D721Med (cell line): Measurements from ENCODE around the gene INO80B.
A peak's percentile ranks its signal among the peaks of the same experiment; 100 is the strongest.
"Not testable (repeated sequence)": the region's sequence is repeated elsewhere in the genome, so short reads cannot be mapped to it uniquely, and the experiment has no call there.

Source experiments
- DNase-seq: peaks from one replicate; pipeline ENCODE4 v3.0.0; 2011; ENCODE audit warnings: low spot score; ENCODE audit not compliant: insufficient read length
- FAIRE-seq: peaks from 2 replicates; lab custom pipeline; 2011; peaks lifted over from hg19 to GRCh38; lab: Jason Lieb, UNC
- TF ChIP-seq, protein P1 (sequence below): IDR thresholded peaks from 2 replicates; pipeline ENCODE4 v1.5.1; 2012; ENCODE audit warnings: mild to moderate bottlenecking, control low read depth; ENCODE audit not compliant: insufficient read depth; ENCODE audit errors: missing control alignments

Gene INO80B

DNA sequence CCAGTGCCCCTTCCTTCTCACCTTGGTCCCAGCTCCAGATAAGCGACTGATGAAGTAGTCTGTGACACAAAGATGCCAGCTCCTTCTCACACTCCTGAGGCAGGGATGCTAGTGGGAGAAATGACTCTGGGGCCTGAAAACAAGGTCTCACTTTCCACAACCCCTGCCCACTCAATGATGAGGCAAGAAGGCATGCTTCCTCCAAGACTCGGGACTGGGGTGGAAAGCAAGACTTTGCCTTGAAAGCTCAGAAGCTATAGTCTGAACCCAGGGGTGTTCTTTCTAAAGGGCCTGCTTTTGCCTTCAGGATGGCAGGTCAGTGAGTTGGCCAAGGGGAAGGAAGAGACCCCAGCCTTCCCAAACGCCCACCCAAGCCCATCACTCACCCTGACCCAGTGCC, 26.5 kb downstream of the INO80B start:
- TF ChIP-seq, protein P1, sequence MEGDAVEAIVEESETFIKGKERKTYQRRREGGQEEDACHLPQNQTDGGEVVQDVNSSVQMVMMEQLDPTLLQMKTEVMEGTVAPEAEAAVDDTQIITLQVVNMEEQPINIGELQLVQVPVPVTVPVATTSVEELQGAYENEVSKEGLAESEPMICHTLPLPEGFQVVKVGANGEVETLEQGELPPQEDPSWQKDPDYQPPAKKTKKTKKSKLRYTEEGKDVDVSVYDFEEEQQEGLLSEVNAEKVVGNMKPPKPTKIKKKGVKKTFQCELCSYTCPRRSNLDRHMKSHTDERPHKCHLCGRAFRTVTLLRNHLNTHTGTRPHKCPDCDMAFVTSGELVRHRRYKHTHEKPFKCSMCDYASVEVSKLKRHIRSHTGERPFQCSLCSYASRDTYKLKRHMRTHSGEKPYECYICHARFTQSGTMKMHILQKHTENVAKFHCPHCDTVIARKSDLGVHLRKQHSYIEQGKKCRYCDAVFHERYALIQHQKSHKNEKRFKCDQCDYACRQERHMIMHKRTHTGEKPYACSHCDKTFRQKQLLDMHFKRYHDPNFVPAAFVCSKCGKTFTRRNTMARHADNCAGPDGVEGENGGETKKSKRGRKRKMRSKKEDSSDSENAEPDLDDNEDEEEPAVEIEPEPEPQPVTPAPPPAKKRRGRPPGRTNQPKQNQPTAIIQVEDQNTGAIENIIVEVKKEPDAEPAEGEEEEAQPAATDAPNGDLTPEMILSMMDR: no peak
- DNase-seq: no peak
- FAIRE-seq: no peak

DNA sequence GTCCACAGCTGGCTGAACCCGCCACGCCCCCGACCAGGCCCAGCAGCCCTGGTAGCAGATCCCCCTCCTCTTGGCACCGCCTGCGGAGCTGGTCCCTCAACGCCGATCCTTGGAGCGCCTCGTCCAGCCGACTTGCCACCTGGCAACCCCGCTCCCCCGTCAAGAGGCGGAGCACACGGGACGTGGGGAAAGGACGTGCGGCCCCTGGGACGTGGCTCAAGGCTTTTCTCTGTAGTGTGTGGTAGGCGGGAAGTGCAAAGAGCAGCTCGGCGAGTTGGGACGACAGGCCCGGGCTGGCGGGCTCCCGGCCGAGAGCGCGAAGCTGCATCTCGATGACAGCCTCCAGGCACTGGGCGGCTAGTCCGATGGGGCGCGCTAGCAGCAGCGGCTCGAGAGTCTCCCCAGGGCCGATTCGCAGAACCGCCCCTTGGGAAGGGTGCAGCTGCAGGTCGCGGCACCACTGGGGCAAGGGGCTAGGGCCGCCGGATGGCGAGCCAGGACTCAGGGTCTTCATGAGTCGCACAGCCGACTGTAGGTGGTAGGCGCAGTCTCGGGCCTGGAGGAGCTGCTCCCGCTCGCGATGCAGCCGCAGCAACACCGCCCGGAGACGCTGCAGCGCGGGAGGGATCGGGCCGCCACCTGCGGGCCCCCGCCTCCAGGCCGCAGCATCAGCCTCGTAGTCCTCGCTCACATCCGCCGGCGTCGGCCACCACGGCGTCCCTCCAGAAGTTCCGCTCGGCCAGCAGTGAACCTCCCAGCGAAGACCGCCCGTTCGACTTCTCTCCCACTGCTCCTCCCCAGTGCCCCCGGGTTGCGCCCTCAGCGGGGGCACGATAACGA, 27.3 kb downstream of the INO80B start:
- FAIRE-seq: no peak
- DNase-seq: no peak
- TF ChIP-seq, protein P1: no peak

DNA sequence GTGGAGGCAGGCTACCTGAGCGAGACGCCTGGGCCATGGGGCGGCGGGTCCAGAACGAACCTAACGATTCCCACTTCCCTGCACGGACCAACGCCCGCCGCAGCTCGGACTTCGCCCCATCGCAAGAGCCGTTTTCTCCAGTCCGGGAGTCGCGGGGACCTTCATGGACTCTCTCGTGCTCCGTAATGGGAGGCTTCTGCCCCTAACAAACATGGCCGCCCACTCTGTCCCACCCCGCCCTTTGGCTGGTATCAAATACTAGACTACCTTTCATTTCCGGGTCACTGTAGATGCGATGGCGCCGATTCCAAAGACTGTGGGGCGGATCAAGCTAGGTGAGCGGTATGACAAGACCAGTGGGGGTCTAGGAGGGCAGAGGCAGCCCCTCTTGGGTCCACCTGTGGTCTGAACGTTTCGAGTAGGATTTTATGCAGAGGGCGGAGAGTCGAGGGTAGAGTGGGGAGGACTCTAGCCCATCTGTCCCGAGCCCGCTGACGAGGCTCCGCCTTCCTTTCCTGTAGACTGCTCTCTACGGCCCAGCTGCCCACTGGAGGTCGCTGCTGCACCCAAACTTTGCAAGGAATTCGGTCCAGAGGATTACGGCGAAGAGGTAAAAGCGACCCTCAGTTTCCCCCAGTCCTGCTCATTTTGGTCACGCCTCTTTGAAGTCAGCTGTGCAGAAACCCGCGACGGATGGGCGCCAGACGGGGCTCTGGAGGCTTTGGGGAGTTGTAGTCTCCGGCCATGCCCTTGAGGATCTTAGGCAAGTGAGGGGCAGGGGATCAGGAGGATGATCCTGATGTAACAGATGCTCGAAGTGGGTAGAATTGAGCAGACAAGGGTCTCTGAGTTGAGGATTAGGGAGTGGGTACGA, 28.2 kb downstream of the INO80B start, which contains the start of the genes CCDC142 and TTC31:
TSS of gene CCDC142 (minus strand) at position 198 of the 874 bp plus-strand sequence. CDS start at position 37, 161 bp downstream.
TSS of gene TTC31 (plus strand) at position 281 of the 874 bp plus-strand sequence. CDS start at position 296, 15 bp downstream.
- TF ChIP-seq, protein P1: peak; percentile 90
- DNase-seq (peak; percentile 76), FAIRE-seq (peak; percentile 73)

DNA sequence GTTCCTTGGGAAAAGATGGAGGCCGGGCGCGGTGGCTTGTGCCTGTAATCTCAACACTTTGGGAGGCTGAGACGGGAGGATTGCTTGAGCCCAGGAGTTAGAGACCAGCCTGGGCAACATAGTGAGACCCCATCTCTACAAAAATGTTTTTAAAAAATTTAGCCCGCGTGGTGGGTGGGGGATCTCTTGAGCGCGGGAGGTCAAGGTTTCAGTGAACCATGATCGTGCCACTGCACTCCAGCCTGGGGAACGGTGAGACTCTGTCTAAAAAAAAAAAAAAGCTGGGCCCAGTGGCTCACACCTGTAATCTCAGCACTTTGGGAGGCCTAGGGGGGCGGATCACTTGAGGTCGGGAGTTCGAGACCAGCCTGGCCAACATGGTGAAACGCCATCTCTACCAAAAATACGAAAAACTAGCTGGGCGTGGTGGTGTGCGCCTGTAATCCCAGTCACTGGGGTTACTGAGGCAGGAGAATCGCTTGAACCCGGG, 28.8 kb downstream of the INO80B start:
- not testable (repeated sequence) for DNase-seq, FAIRE-seq

DNA sequence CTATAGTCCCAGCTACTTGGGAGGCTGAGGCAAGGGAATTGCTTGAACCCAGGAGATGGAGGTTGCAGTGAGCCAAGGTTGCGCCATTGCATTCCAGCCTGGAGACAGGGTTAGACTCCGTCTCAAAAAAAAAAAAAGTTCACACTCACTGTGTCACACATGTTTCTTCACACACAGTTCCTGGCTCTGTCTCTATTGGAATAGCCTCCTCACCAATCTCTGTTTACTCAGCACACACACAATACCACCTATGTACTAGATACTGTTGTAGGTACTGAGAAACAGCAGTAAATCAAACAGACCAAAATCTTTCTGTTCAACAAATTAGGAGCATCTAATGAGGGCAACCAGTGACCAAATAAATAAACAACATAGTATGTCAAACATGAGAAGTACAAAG, 31.3 kb downstream of the INO80B start:
- FAIRE-seq (no peak), DNase-seq (no peak)
- TF ChIP-seq, protein P1: no peak

DNA sequence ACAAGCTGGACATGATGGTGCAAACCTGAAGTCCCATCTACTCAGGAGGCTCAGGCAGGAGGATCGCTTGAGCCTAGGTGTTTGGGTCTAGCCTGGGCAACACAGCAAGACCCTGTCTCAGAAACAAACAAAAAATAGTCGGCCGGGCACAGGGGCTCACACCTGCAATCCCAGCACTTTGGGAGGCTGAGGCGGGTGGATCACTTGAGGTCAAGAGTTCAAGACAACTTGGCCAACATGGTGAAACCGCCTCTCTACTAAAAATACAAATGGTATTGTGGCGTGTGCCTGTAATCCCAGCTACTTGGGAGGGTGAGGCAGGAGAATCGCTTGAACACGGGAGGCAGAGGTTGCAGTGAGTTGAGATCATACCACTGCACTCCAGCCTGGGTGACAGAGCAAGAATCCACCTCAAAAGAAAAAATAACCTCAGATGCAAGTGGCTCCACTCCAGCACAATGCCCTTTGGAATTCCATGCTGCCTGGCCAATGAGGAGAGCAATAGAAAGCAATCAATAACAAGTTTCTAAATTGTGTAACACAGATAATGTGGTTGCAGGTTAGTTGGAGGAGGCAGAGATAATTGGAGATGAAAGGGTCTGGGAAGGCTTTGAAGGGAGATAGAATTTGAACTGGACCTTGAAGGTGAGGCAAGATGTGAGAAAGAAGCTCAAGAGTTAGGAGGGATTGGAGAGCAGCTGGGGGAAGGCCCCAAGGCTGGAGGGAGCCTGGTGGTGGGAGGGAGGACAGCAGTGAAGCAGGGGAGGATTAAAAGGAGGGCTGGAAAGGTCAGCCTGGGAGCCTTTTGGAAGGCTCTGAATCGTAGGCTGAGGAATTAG, 34.0 kb downstream of the INO80B start:
- FAIRE-seq (no peak), DNase-seq (no peak)
- TF ChIP-seq, protein P1: no peak
